Esophagus squamous epithelium (tissue), 4 donors: ENCODE data around the gene SPNS1.
"Not testable (repeated sequence)": the region's sequence is repeated elsewhere in the genome, so short reads cannot be mapped to it uniquely, and the experiment has no call there.

Source experiments
- POLR2A ChIP-seq, 4 donors: fragments of 450-650 bp; IDR thresholded peaks; one replicate each; pipeline ENCODE4 v1.6.1; 2017; ENCODE audit warnings: antibody characterized with exemption in 4 of 4, mild to moderate bottlenecking in 4 of 4, moderate library complexity in 3 of 4
- TF ChIP-seq, protein P1 (sequence below), 6 experiments: fragments of 450-650 bp in 4 of 6; fragments of 200-600 bp in 2 of 6; sonication (generic) in 2 of 6; IDR thresholded peaks; one replicate each; pipeline ENCODE4 v1.5.1; 2016 to 2019; ENCODE audit warnings: antibody characterized with exemption in 6 of 6, mild to moderate bottlenecking in 4 of 6, moderate library complexity in 4 of 6

DNA sequence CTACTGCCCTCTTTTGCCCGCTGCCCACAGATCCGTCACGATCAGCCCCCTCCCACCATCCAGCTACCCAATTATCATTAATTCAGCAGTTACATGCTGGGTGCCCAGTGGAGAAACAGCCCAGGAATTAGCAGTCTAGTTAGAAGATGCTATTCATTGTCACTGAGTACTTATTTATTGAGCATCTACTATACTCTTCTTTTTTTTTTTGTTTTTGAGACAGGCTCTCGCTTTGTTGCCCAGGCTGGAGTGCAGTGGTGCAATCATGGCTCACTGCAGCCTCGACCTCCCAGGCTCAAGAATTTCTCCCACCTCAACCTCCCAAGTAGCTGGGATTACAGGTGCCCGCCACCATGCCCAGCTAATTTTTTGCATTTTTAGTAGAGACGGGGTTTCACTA, 34.8 kb upstream of the SPNS1 start:
- TF ChIP-seq, protein P1, sequence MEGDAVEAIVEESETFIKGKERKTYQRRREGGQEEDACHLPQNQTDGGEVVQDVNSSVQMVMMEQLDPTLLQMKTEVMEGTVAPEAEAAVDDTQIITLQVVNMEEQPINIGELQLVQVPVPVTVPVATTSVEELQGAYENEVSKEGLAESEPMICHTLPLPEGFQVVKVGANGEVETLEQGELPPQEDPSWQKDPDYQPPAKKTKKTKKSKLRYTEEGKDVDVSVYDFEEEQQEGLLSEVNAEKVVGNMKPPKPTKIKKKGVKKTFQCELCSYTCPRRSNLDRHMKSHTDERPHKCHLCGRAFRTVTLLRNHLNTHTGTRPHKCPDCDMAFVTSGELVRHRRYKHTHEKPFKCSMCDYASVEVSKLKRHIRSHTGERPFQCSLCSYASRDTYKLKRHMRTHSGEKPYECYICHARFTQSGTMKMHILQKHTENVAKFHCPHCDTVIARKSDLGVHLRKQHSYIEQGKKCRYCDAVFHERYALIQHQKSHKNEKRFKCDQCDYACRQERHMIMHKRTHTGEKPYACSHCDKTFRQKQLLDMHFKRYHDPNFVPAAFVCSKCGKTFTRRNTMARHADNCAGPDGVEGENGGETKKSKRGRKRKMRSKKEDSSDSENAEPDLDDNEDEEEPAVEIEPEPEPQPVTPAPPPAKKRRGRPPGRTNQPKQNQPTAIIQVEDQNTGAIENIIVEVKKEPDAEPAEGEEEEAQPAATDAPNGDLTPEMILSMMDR (IDR thresholded peaks at IDR 0.05), result not testable (repeated sequence)
- not testable (repeated sequence) for TF ChIP-seq POLR2A (IDR thresholded peaks at IDR 0.05)
